ENCODE results near the gene CACNG3.

Gene CACNG3

DNA sequence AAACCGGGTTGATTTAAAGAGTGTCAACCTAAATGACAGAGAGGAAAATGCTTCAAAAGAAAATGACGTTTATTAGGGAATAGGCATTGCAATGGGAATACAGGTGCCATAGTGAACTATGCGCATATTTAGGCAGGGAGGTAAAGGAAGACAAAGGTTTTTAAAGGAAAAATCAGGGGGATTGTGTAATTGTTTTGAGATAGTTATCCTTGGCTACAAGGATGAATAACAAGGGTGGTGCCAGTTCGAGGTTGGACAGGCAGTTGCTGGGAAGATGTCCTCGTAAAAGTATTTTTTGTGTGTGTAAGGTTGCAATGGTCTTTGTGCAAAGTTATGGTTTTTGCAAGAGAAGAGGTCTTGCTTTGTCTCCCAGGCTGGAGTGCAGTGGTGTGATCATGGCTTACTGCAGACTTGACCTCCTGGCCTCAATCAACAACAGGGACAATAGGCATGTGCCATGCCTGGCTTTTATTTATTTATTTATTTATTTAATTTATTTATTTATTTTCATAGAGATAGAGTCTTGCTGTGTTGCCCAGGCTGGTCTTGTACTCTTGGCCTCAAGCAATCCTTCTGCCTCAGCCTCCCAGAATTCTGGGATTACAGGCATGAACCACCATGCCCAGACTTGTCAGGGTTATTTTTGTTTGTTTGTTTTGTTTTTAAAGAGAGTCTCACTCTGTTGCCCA, 63.1 kb downstream of the CACNG3 start:
- TF ChIP-seq, protein P1, sequence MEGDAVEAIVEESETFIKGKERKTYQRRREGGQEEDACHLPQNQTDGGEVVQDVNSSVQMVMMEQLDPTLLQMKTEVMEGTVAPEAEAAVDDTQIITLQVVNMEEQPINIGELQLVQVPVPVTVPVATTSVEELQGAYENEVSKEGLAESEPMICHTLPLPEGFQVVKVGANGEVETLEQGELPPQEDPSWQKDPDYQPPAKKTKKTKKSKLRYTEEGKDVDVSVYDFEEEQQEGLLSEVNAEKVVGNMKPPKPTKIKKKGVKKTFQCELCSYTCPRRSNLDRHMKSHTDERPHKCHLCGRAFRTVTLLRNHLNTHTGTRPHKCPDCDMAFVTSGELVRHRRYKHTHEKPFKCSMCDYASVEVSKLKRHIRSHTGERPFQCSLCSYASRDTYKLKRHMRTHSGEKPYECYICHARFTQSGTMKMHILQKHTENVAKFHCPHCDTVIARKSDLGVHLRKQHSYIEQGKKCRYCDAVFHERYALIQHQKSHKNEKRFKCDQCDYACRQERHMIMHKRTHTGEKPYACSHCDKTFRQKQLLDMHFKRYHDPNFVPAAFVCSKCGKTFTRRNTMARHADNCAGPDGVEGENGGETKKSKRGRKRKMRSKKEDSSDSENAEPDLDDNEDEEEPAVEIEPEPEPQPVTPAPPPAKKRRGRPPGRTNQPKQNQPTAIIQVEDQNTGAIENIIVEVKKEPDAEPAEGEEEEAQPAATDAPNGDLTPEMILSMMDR (IDR thresholded peaks at IDR 0.05; ENCODE audit: low read depth, low read length) = no peak
- H3K4me3 ChIP-seq (ENCODE audit: low read depth, low read length) = no peak overlapping the region
- in situ Hi-C loops (cut with HindIII; ENCODE audit: low sequenced_read_pairs) = no loop called here
- no peak for DNase-seq (ENCODE audit: low read depth, low spot score)

DNA sequence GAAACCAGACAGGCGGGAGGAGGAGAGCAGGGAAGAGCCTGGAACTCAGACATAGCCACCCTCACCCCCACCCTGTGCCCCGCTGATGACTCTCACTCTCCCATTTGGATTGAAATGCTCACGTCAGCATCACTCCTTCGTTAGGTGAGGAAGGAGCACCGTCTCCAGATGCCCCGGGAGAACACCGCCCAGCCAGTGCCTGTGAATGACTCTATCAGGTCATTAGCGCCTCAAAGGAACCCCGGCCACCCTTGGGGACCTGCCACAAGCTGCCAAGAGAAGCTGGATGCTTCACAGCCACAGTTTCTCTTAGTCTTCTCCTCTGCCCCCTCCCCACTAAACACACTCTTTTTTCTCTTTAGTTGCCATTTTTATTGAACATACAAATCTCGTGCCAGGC, 66.0 kb downstream of the CACNG3 start:
- in situ Hi-C loops (cut with HindIII; ENCODE audit: low sequenced_read_pairs) = no loop called here
- TF ChIP-seq, protein P1 (IDR thresholded peaks at IDR 0.05; ENCODE audit: low read depth, low read length) = no peak
- DNase-seq (ENCODE audit: low read depth, low spot score) = no peak
- H3K4me3 ChIP-seq (ENCODE audit: low read depth, low read length) = no peak overlapping the region

DNA sequence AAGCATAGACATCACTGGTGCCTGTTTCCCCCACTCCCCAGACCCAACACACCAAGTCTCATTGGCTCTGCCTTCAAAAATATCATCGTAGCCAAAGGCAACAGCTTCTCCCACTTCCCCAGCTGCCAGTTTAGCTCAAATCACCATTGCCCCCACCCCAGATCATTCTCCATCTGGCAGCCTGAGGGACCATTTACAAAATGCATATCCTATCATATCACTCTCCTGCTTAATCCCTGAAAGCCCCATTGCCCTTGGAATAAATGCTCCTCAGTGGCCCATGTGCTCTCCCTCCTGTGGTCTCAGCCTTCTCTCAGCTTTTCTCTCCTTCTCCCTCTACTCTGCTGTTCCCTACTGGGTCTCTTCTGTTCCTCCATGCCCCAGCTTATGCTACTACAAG, 68.3 kb downstream of the CACNG3 start:
- TF ChIP-seq, protein P1 (IDR thresholded peaks at IDR 0.05; ENCODE audit: low read depth, low read length) = no peak
- in situ Hi-C loops (cut with HindIII; ENCODE audit: low sequenced_read_pairs) = no loop called here
- H3K4me3 ChIP-seq (ENCODE audit: low read depth, low read length) = no peak overlapping the region
- no peak for DNase-seq (ENCODE audit: low read depth, low spot score)

DNA sequence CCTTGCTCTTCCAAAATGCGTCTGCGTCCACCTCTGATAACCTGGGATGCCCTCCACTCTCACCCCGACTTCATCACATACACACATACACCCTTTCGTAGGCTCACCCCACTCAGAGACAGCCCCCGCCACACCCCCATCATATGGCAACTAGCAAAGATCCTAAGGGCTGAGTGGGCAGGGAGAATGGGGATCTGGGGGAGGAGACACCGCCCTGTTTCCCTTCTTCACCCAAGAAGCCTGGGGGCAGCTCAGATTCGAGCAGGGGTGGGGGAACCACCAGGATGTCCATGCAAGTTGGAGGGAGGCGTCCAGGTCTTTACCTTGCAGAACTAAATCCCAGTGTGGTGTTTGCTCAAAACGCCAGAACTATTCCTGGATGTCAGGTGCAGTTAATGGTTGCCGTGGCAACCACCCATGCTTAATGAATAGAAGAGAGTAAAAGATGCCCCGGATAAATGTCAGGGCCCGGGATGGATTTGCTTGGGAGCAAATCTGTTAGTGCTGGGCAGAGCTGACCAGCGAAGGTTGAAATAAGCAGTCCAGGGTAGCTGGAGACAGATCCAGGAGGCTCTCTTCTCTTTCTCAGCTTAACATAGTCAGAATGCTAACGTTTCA, 72.8 kb downstream of the CACNG3 start:
- H3K4me3 ChIP-seq (ENCODE audit: low read depth, low read length) = no peak overlapping the region
- TF ChIP-seq, protein P1 (IDR thresholded peaks at IDR 0.05; ENCODE audit: low read depth, low read length) = no peak
- in situ Hi-C loops (cut with HindIII; ENCODE audit: low sequenced_read_pairs) = no loop called here
- no peak for DNase-seq (ENCODE audit: low read depth, low spot score)

DNA sequence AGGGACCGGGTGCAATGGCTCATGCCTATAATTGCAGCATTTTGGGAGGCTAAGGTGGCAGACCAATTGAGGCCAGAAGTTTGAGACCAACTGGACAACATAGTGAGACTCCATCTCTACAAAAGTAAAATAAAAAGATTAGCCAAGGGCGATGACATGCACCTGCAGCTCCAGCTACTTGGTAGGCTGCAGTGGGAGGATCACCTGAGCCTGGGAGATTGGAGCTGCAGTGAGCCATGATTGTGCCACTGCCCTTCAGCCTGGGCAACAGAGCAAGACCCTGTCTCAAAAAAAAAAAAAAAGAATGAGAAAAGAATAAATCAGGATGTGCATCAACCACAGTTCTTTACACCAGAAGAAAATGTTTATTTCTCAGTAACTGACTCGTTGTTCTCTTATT, 76.0 kb downstream of the CACNG3 start:
- DNase-seq (ENCODE audit: low read depth, low spot score) = no peak
- TF ChIP-seq, protein P1 (IDR thresholded peaks at IDR 0.05; ENCODE audit: low read depth, low read length) = no peak
- H3K4me3 ChIP-seq (ENCODE audit: low read depth, low read length) = no peak overlapping the region
- in situ Hi-C loops (cut with HindIII; ENCODE audit: low sequenced_read_pairs) = no loop called here

DNA sequence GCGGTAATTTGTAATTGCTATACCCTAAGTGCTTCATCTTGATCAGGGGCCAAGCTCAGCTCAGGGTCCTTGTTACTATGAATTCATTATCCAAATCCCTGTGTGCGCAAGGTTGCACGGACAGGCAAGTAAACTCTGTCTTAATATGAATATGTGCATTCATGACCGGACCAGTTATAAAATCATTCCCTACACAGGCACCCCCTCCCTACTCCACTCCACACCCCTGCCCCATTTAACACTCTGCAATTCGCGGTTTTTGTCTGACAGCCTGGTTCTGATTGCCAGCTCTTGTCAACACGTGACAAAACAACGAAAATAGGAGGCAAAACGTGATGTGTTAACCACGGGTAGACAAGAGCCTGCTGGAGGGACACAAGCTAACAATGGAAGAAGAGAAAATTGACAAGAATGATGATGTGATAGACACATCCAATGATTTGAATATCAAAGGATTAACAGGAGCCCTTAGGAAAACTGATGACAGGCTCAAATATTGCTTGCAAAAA, 76.5 kb downstream of the CACNG3 start:
- no peak for DNase-seq (ENCODE audit: low read depth, low spot score)
- no peak overlapping the region for H3K4me3 ChIP-seq (ENCODE audit: low read depth, low read length)
- TF ChIP-seq, protein P1 (IDR thresholded peaks at IDR 0.05; ENCODE audit: low read depth, low read length) = no peak
- in situ Hi-C loops (cut with HindIII; ENCODE audit: low sequenced_read_pairs) = no loop called here
